Parietal lobe (tissue), 1 donor: ENCODE results near the gene IFIT5. TPM values are rescaled to one million over a fixed set of nuclear protein-coding genes. Genes with fewer than 3 reads are reported as not detected.

Source experiments
- total RNA-seq: library from RNA; depleted of rRNA; stranded (reverse); fragments of >200 nt; gene quantifications from one replicate; pipeline ENCODE4 v1.2.3, GENCODE V29; 2014

The IFIT5 gene
- total RNA-seq, result 32.9 TPM

GRCh38 chr10:89414146-89414878, at the start of gene IFIT5:
Gene IFIT5, plus strand, starts transcription at chr10:89414568. Its CDS starts 231 bp downstream, at chr10:89414799.

GRCh38 chr10:89377705-89378637, 36.4 kb upstream of the IFIT5 start, which contains the start of gene IFIT1B:
Gene IFIT1B, plus strand, starts transcription at chr10:89378056. Its CDS starts 80 bp downstream, at chr10:89378136.

GRCh38 chr10:89391907-89392756, 22.2 kb upstream of the IFIT5 start, which contains the start of gene IFIT1:
Gene IFIT1, plus strand, starts transcription at chr10:89392623. Its CDS starts 90 bp downstream, at chr10:89392713.

Other genes with a start within 250 kb of the IFIT5 start
- 0.63 TPM for gene CH25H, start 207.3 kb upstream of the IFIT5 start, total RNA-seq
- 20.0 TPM for gene LIPA, start 162.8 kb upstream of the IFIT5 start, total RNA-seq
- gene IFIT2, start 112.5 kb upstream of the IFIT5 start, total RNA-seq, result 2.2 TPM
- 2.8 TPM for gene IFIT3, start 86.6 kb upstream of the IFIT5 start, total RNA-seq
- gene IFIT1B, start 36.5 kb upstream of the IFIT5 start, total RNA-seq, result not detected
- gene IFIT1, start 21.9 kb upstream of the IFIT5 start, total RNA-seq, result 3.4 TPM
- 2.2 TPM for gene SLC16A12, start 121.0 kb downstream of the IFIT5 start, total RNA-seq
- gene PANK1, start 230.7 kb downstream of the IFIT5 start, total RNA-seq, result 36.0 TPM